HEK293 (cell line): Measurements from ENCODE around the gene POLK.

Source experiments
- CTCF ChIA-PET: fragments of 350-600 bp; formaldehyde crosslinking; extraction: SDS; loops from one replicate; lab custom pipeline; 2021; ENCODE audit warnings: antibody characterized with exemption; lab: Yijun Ruan, JAX
- POLR2A ChIA-PET: fragments of 300-600 bp; formaldehyde crosslinking; extraction: SDS; loops from one replicate; lab custom pipeline; 2020; ENCODE audit warnings: antibody characterized with exemption, inconsistent platforms; lab: Yijun Ruan, JAX
- H3K27ac ChIP-seq: fragments of 200-500 bp; sonication (Bioruptor generic); 2 replicates; pipeline ENCODE4 v1.5.1; 2014; ENCODE audit warnings: low read depth, low read length, control low read depth, inconsistent platforms; ENCODE audit errors: extremely low read depth
- H3K36me3 ChIP-seq, 2 experiments: fragments of 200-500 bp in 1 of 2; sonication (Bioruptor generic) in 1 of 2; 1 replicate in 1 of 2; 2 replicates in 1 of 2; pipeline ENCODE4 v1.5.1; 2014 to 2017; ENCODE audit warnings: inconsistent platforms in 2 of 2, low read length in 2 of 2; ENCODE audit not compliant: control insufficient read depth in 2 of 2, insufficient read depth in 1 of 2
- H3K4me1 ChIP-seq: fragments of 200-500 bp; sonication (Bioruptor generic); 2 replicates; pipeline ENCODE4 v1.5.1; 2014; ENCODE audit warnings: mild to moderate bottlenecking, low read length, inconsistent platforms; ENCODE audit not compliant: control insufficient read depth, insufficient read depth
- H3K4me3 ChIP-seq: 2 replicates; pipeline ENCODE4 v1.5.1; 2011; ENCODE audit warnings: low read depth, mild to moderate bottlenecking, control low read depth, low read length, moderate library complexity
- H3K9me3 ChIP-seq: fragments of 200-500 bp; sonication (Bioruptor generic); 2 replicates; pipeline ENCODE4 v1.5.1; 2014; ENCODE audit warnings: low read depth, low read length, inconsistent platforms; ENCODE audit not compliant: control insufficient read depth, insufficient read depth
- GFI1B ChIP-seq: fragments of 450-650 bp; formaldehyde crosslinking; IDR thresholded peaks from 2 replicates; pipeline ENCODE4 v1.5.1; 2016; ENCODE audit warnings: missing biosample characterization, missing genetic modification characterization
- GLIS1 ChIP-seq: fragments of 450-650 bp; formaldehyde crosslinking; IDR thresholded peaks from 2 replicates; pipeline ENCODE4 v1.5.1; 2016; ENCODE audit warnings: missing biosample characterization, missing genetic modification characterization
- KLF16 ChIP-seq: fragments of 450-650 bp; formaldehyde crosslinking; IDR thresholded peaks from 2 replicates; pipeline ENCODE4 v1.5.1; 2017; ENCODE audit warnings: missing biosample characterization, missing genetic modification characterization
- MYNN ChIP-seq: fragments of 450-650 bp; formaldehyde crosslinking; IDR thresholded peaks from 2 replicates; pipeline ENCODE4 v1.5.1; 2016; ENCODE audit warnings: missing biosample characterization, missing genetic modification characterization, borderline replicate concordance
- SETDB1 ChIP-seq: IDR thresholded peaks from one replicate; pipeline ENCODE4 v1.6.1; 2017; ENCODE audit warnings: mild to moderate bottlenecking, low read length, moderate library complexity, mixed read lengths; ENCODE audit not compliant: insufficient read length
- SP3 ChIP-seq: fragments of 450-650 bp; formaldehyde crosslinking; IDR thresholded peaks from 2 replicates; pipeline ENCODE4 v1.5.1; 2016; ENCODE audit warnings: missing biosample characterization, missing genetic modification characterization
- ZBTB7A ChIP-seq: fragments of 450-650 bp; formaldehyde crosslinking; IDR thresholded peaks from 2 replicates; pipeline ENCODE4 v1.5.1; 2016; ENCODE audit warnings: low read depth, missing biosample characterization, missing genetic modification characterization
- ZFHX2 ChIP-seq: fragments of 450-650 bp; formaldehyde crosslinking; conservative IDR thresholded peaks from 2 replicates; pipeline ENCODE4 v1.5.1; 2016; ENCODE audit warnings: missing biosample characterization, missing genetic modification characterization
- ZNF175 ChIP-seq: fragments of 450-650 bp; formaldehyde crosslinking; IDR thresholded peaks from 2 replicates; pipeline ENCODE4 v1.5.1; 2016; ENCODE audit warnings: missing biosample characterization, missing genetic modification characterization
- ZNF19 ChIP-seq: fragments of 450-650 bp; formaldehyde crosslinking; IDR thresholded peaks from 2 replicates; pipeline ENCODE4; 2016; ENCODE audit warnings: missing biosample characterization, missing genetic modification characterization, low read depth
- ZNF24 ChIP-seq: fragments of 450-650 bp; formaldehyde crosslinking; IDR thresholded peaks from 2 replicates; pipeline ENCODE4 v1.5.1; 2016; ENCODE audit warnings: missing biosample characterization, missing genetic modification characterization
- ZNF311 ChIP-seq: fragments of 450-650 bp; formaldehyde crosslinking; IDR thresholded peaks from 2 replicates; pipeline ENCODE4 v1.5.1; 2017; ENCODE audit warnings: missing biosample characterization, missing genetic modification characterization, borderline replicate concordance
- ZNF350 ChIP-seq: fragments of 450-650 bp; formaldehyde crosslinking; IDR thresholded peaks from 2 replicates; pipeline ENCODE4 v1.5.0; 2017; ENCODE audit warnings: missing biosample characterization, mild to moderate bottlenecking, missing genetic modification characterization
- ZNF514 ChIP-seq: fragments of 450-650 bp; formaldehyde crosslinking; IDR thresholded peaks from 2 replicates; pipeline ENCODE4 v1.5.1; 2016; ENCODE audit warnings: missing biosample characterization, missing genetic modification characterization
- ZNF610 ChIP-seq: fragments of 450-650 bp; formaldehyde crosslinking; IDR thresholded peaks from 2 replicates; pipeline ENCODE4 v1.5.1; 2016; ENCODE audit warnings: missing biosample characterization, missing genetic modification characterization, borderline replicate concordance
- ZNF660 ChIP-seq: fragments of 450-650 bp; IDR thresholded peaks from 2 replicates; pipeline ENCODE4 v1.5.1; 2018; ENCODE audit warnings: missing biosample characterization, mild to moderate bottlenecking, missing genetic modification characterization
- ZNF837 ChIP-seq: fragments of 450-650 bp; formaldehyde crosslinking; IDR thresholded peaks from 2 replicates; pipeline ENCODE4 v1.5.1; 2016; ENCODE audit warnings: missing biosample characterization, missing genetic modification characterization
- TF ChIP-seq, protein P1 (sequence below): fragments of 450-650 bp; formaldehyde crosslinking; IDR thresholded peaks from 2 replicates; pipeline ENCODE4 v1.5.1; 2016; ENCODE audit warnings: missing biosample characterization, missing genetic modification characterization
- TF ChIP-seq, protein P2 (sequence below): fragments of 450-650 bp; formaldehyde crosslinking; IDR thresholded peaks from 2 replicates; pipeline ENCODE4 v1.5.1; 2016; ENCODE audit warnings: missing biosample characterization, missing genetic modification characterization, borderline replicate concordance
- TF ChIP-seq, protein P3 (sequence below): fragments of 450-650 bp; IDR thresholded peaks from 2 replicates; pipeline ENCODE4 v1.5.1; 2018; ENCODE audit warnings: missing biosample characterization, mild to moderate bottlenecking, missing genetic modification characterization
- TF ChIP-seq, protein P4 (sequence below): fragments of 450-650 bp; formaldehyde crosslinking; IDR thresholded peaks from 2 replicates; pipeline ENCODE4 v1.5.1; 2016; ENCODE audit warnings: missing biosample characterization, missing genetic modification characterization
- TF ChIP-seq, protein P5 (sequence below): fragments of 450-650 bp; formaldehyde crosslinking; optimal IDR thresholded peaks from 2 replicates; pipeline ENCODE3; 2016; ENCODE audit warnings: missing biosample characterization, mild to moderate bottlenecking, missing genetic modification characterization
- TF ChIP-seq, protein P6 (sequence below): fragments of 450-650 bp; formaldehyde crosslinking; IDR thresholded peaks from 2 replicates; pipeline ENCODE4 v1.5.1; 2016; ENCODE audit warnings: missing biosample characterization, missing genetic modification characterization

Gene POLK

DNA sequence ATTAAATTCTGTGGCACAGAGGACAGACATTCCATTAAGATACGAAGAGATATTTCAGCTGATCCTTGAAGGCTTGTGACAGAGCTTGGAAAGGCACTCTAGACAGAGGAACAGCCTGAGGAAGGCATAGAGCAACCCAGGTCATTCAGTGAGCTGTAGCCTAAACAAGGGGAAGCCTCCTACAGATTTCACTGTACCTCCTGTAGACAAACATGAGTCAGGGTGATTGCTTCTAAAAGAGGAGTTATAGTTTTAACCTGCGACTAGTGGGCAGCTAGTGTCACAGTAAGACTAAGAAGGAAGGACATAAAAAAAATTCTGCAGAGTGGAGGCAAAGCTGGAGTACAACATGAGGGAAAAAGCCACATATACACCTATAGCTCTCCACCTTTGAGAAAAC is 56.0 kb downstream of the POLK start:
- peaks cover 7% of the 10 kb centered on the region for H3K4me1 ChIP-seq
- TF ChIP-seq, protein P1, sequence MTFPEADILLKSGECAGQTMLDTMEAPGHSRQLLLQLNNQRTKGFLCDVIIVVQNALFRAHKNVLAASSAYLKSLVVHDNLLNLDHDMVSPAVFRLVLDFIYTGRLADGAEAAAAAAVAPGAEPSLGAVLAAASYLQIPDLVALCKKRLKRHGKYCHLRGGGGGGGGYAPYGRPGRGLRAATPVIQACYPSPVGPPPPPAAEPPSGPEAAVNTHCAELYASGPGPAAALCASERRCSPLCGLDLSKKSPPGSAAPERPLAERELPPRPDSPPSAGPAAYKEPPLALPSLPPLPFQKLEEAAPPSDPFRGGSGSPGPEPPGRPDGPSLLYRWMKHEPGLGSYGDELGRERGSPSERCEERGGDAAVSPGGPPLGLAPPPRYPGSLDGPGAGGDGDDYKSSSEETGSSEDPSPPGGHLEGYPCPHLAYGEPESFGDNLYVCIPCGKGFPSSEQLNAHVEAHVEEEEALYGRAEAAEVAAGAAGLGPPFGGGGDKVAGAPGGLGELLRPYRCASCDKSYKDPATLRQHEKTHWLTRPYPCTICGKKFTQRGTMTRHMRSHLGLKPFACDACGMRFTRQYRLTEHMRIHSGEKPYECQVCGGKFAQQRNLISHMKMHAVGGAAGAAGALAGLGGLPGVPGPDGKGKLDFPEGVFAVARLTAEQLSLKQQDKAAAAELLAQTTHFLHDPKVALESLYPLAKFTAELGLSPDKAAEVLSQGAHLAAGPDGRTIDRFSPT (tag by site-specific recombination): no peak
- no peak for TF ChIP-seq GFI1B (tag by site-specific recombination)
- TF ChIP-seq MYNN: no peak
- TF ChIP-seq ZNF19 (tag by site-specific recombination): no peak
- TF ChIP-seq ZFHX2 (tag by site-specific recombination): 0 out of 2 replicates have a peak, but pooled peaks have one; percentile 7
- peak; percentile 58 for TF ChIP-seq GLIS1
- no peak for TF ChIP-seq ZNF837 (tag by site-specific recombination)
- no peak for TF ChIP-seq ZNF660
- no peak for TF ChIP-seq ZNF514 (tag by site-specific recombination)
- no peak for TF ChIP-seq ZNF350
- H3K36me3 ChIP-seq: peaks cover 0 to 5% of the 10 kb centered on the region in 2 experiments; a peak in 1 of 3 replicates
- no peaks in the 10 kb centered on the region for H3K9me3 ChIP-seq
- no peak overlapping the region for H3K4me3 ChIP-seq
- ChIA-PET POLR2A (interaction anchor here (0.5 to 2.0 kb wide), 5 partner anchors 114 to 1217 kb away, joined by 3 to 7 read pairs (median 4); partner anchors contain the start of genes ANKRD31, HMGCR and POC5), CTCF (interaction anchor here (1.1 kb wide), 1 partner anchor 113 kb away, joined by 4 read pairs; no protein-coding TSS in a partner anchor)
- no peak overlapping the region for H3K27ac ChIP-seq

DNA sequence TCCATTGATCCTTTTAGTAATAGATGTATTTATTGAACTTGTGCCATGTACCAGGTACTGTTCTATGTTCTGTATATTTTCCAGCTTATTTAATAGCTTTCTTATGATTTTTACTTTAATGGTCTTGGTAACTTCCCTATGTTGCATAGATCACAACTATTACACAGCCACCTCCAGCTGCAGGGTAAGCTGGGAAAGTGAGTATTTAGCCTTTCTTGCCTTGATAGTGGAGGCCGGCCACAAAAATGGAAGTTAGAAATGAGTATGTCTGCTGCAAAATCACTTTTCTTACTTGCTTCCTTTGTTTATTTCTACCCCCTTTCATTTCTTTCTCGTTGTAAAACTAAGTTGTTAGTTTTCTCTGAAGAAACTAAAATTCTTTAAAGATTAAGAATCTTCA is 56.5 kb downstream of the POLK start:
- Histone ChIP-seq H3K27ac (no peak overlapping the region), H3K4me3 (no peak overlapping the region), H3K36me3 (peaks cover 0 to 5% of the 10 kb centered on the region in 2 experiments; a peak in 1 of 3 replicates), H3K9me3 (no peaks in the 10 kb centered on the region), H3K4me1 (peaks cover 7% of the 10 kb centered on the region)
- CTCF ChIA-PET: interaction anchor here (1.1 kb wide), 1 partner anchor 113 kb away, joined by 4 read pairs; no protein-coding TSS in a partner anchor
- POLR2A ChIA-PET: interaction anchor here (0.5 to 2.0 kb wide), 4 partner anchors 114 to 1217 kb away, joined by 3 to 7 read pairs (median 4); partner anchors contain the start of genes ANKRD31 and HMGCR
- TF ChIP-seq SP3 (tag by site-specific recombination) (no peak), ZNF311 (tag by site-specific recombination) (no peak), SETDB1 (no peak), ZNF610 (tag by site-specific recombination) (no peak), KLF16 (tag by site-specific recombination) (no peak), ZNF175 (tag by site-specific recombination) (no peak), ZBTB7A (no peak), ZNF24 (tag by site-specific recombination) (no peak)
- TF ChIP-seq, protein P2, sequence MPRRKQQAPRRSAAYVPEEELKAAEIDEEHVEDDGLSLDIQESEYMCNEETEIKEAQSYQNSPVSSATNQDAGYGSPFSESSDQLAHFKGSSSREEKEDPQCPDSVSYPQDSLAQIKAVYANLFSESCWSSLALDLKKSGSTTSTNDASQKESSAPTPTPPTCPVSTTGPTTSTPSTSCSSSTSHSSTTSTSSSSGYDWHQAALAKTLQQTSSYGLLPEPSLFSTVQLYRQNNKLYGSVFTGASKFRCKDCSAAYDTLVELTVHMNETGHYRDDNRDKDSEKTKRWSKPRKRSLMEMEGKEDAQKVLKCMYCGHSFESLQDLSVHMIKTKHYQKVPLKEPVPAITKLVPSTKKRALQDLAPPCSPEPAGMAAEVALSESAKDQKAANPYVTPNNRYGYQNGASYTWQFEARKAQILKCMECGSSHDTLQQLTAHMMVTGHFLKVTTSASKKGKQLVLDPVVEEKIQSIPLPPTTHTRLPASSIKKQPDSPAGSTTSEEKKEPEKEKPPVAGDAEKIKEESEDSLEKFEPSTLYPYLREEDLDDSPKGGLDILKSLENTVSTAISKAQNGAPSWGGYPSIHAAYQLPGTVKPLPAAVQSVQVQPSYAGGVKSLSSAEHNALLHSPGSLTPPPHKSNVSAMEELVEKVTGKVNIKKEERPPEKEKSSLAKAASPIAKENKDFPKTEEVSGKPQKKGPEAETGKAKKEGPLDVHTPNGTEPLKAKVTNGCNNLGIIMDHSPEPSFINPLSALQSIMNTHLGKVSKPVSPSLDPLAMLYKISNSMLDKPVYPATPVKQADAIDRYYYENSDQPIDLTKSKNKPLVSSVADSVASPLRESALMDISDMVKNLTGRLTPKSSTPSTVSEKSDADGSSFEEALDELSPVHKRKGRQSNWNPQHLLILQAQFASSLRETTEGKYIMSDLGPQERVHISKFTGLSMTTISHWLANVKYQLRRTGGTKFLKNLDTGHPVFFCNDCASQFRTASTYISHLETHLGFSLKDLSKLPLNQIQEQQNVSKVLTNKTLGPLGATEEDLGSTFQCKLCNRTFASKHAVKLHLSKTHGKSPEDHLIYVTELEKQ (tag by site-specific recombination): no peak
- TF ChIP-seq, protein P3, sequence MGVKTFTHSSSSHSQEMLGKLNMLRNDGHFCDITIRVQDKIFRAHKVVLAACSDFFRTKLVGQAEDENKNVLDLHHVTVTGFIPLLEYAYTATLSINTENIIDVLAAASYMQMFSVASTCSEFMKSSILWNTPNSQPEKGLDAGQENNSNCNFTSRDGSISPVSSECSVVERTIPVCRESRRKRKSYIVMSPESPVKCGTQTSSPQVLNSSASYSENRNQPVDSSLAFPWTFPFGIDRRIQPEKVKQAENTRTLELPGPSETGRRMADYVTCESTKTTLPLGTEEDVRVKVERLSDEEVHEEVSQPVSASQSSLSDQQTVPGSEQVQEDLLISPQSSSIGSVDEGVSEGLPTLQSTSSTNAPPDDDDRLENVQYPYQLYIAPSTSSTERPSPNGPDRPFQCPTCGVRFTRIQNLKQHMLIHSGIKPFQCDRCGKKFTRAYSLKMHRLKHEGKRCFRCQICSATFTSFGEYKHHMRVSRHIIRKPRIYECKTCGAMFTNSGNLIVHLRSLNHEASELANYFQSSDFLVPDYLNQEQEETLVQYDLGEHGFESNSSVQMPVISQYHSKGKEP (tag by site-specific recombination): no peak
- TF ChIP-seq, protein P4, sequence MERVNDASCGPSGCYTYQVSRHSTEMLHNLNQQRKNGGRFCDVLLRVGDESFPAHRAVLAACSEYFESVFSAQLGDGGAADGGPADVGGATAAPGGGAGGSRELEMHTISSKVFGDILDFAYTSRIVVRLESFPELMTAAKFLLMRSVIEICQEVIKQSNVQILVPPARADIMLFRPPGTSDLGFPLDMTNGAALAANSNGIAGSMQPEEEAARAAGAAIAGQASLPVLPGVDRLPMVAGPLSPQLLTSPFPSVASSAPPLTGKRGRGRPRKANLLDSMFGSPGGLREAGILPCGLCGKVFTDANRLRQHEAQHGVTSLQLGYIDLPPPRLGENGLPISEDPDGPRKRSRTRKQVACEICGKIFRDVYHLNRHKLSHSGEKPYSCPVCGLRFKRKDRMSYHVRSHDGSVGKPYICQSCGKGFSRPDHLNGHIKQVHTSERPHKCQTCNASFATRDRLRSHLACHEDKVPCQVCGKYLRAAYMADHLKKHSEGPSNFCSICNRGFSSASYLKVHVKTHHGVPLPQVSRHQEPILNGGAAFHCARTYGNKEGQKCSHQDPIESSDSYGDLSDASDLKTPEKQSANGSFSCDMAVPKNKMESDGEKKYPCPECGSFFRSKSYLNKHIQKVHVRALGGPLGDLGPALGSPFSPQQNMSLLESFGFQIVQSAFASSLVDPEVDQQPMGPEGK: no peak
- TF ChIP-seq, protein P5, sequence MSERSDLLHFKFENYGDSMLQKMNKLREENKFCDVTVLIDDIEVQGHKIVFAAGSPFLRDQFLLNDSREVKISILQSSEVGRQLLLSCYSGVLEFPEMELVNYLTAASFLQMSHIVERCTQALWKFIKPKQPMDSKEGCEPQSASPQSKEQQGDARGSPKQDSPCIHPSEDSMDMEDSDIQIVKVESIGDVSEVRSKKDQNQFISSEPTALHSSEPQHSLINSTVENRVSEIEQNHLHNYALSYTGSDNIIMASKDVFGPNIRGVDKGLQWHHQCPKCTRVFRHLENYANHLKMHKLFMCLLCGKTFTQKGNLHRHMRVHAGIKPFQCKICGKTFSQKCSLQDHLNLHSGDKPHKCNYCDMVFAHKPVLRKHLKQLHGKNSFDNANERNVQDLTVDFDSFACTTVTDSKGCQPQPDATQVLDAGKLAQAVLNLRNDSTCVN: no peak
- TF ChIP-seq, protein P6, sequence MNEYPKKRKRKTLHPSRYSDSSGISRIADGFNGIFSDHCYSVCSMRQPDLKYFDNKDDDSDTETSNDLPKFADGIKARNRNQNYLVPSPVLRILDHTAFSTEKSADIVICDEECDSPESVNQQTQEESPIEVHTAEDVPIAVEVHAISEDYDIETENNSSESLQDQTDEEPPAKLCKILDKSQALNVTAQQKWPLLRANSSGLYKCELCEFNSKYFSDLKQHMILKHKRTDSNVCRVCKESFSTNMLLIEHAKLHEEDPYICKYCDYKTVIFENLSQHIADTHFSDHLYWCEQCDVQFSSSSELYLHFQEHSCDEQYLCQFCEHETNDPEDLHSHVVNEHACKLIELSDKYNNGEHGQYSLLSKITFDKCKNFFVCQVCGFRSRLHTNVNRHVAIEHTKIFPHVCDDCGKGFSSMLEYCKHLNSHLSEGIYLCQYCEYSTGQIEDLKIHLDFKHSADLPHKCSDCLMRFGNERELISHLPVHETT (tag by site-specific recombination): no peak
